Heart left ventricle (tissue), 16 donors: ENCODE data around the gene CCDC178. TPM values are rescaled to one million over a fixed set of nuclear protein-coding genes. Genes with fewer than 3 reads are reported as not detected.
"Not testable (repeated sequence)": the region's sequence is repeated elsewhere in the genome, so short reads cannot be mapped to it uniquely, and the experiment has no call there.

Experiments used
- ATAC-seq, 4 donors: fragments of 200-7000 bp; cut with Tn5 transposase; one replicate each; pipeline ENCODE4 v1.9.1; 2020 to 2022; ENCODE audit warnings: moderate library complexity in 4 of 4, mild to moderate bottlenecking in 3 of 4, moderate number of reproducible peaks in 1 of 4
- DNase-seq, 5 donors: peaks; one replicate each; pipeline ENCODE4 v3.0.0-alpha.2; 2020
- H3K27ac ChIP-seq, 12 donors: fragments of 200-600 bp; sonication (generic) in 4 of 12; one replicate each; pipeline versions ENCODE4 v1.5.0 to v1.8.0; 2016 to 2022; ENCODE audit warnings: mild to moderate bottlenecking in 2 of 12
- H3K27me3 ChIP-seq, 9 donors: fragments of 200-600 bp; sonication (generic) in 2 of 9; one replicate each; pipeline versions ENCODE4 v1.5.1 to v1.8.0; 2016 to 2022; ENCODE audit warnings: mild to moderate bottlenecking in 3 of 9
- H3K36me3 ChIP-seq, 9 donors: fragments of 200-600 bp; sonication (generic) in 2 of 9; one replicate each; pipeline versions ENCODE4 v1.5.0 to v1.8.0; 2018 to 2022; ENCODE audit warnings: mild to moderate bottlenecking in 2 of 9
- H3K4me1 ChIP-seq, 12 donors: fragments of 200-600 bp; sonication (generic) in 4 of 12; one replicate each; pipeline versions ENCODE4 v1.5.0 to v1.8.0; 2016 to 2022; ENCODE audit warnings: mild to moderate bottlenecking in 3 of 12
- H3K4me3 ChIP-seq, 12 donors: fragments of 200-600 bp; sonication (generic) in 4 of 12; one replicate each; pipeline versions ENCODE4 v1.5.0 to v1.8.0; 2017 to 2022; ENCODE audit warnings: mild to moderate bottlenecking in 9 of 12, moderate library complexity in 4 of 12
- H3K9me3 ChIP-seq, 12 donors: fragments of 200-600 bp; sonication (generic) in 4 of 12; one replicate each; pipeline versions ENCODE4 v1.5.0 to v1.8.0; 2016 to 2022; ENCODE audit warnings: mild to moderate bottlenecking in 1 of 12
- POLR2A ChIP-seq, 2 donors: fragments of 450-650 bp; IDR thresholded peaks; one replicate each; pipeline ENCODE4 v1.6.1; 2017; ENCODE audit warnings: antibody characterized with exemption in 2 of 2, mild to moderate bottlenecking in 2 of 2, moderate library complexity in 2 of 2
- WGBS, 4 donors: extraction: QIAGEN DNeasy Blood & Tissue Kit in 2 of 4; methylation state at CpG; one replicate each; pipeline versions ENCODE4 v1.1.5 to v1.1.7; 2013 to 2018; 5-methylcytosine and 5-hydroxymethylcytosine counted together
- intact Hi-C, 10 donors: fragments of 100-400 bp; cut with DNase I; formaldehyde crosslinking; loops; one replicate each; pipeline versions ENCODE4 v1.11.1 to v1.14.2; 2022
- polyA plus RNA-seq, 2 donors: library from polyadenylated mRNA; stranded (reverse); fragments of 200-250 nt; gene quantifications; one replicate each; pipeline ENCODE4 v1.2.3, GENCODE V29; 2013
- total RNA-seq, 9 donors: library from RNA; depleted of rRNA in 2 of 9; stranded (reverse); fragments of >200 nt in 2 of 9; fragmentation: NEBNext Ultra II Directional in 3 of 9; extraction: Animal tissue kit (Norgen Biotek cat#: 25700) in 3 of 9; gene quantifications; one replicate each; pipeline versions ENCODE4 v1.1.0 to v1.2.4, GENCODE V29; 2016 to 2023
- TF ChIP-seq, protein P1 (sequence below), 12 donors: fragments of 200-600 bp; sonication (generic) in 4 of 12; IDR thresholded peaks; one replicate each; pipeline versions ENCODE4 v1.5.0 to v1.8.0; 2018 to 2022; ENCODE audit warnings: antibody characterized with exemption in 12 of 12, mild to moderate bottlenecking in 5 of 12
- donor health status: ischemic (EF 13 %, LVEDD 7.1; RV severe dilation, severe dysfunction).
- donor health status: healthy with polysubstance abuse.
- donor health status: DM: no; HTN: yes; CAD: no.
- donor health status: DM: no; HTN: no; CAD: no.
- donor health status: ischemic (EF 25% LVEDD 6.9; RV normal size, moderate dysfunction).
- donor health status: ischemic (EF 25% LVEDD 5.7; RV mildly dilated, moderate dysfunction).
- donor health status: healthy.
- donor health status: DM: yes; HTN: yes; CAD: no.
- donor health status: ischemic (EF 35%, LVEDD 5.7; RV mildly dilated, moderate dysfunction).
- donor health status: nonischemic (EF 11% LVEDD 7.7; RV severe dilation, severe dysfunction).
- donor health status: DM: yes; HTN: yes; CAD: no.
- donor health status: PGD.
- donor health status: ischemic (EF 29% LVEDD 5.4; RV normal size, mild dysfunction).
- donor health status: nonischemic (EF 23%, LVEDD 6.1; RV moderate dilation, normal function).

Gene CCDC178
- total and polyA plus RNA-seq, 11 donors: 0.23 to 1.00 (median 0.41) TPM; not detected in 3

- DNase-seq (no peak), ATAC-seq (no peak)
- H3K4me1 ChIP-seq: no peaks in the 10 kb centered on the region
- no peaks in the 10 kb centered on the region for H3K27me3 ChIP-seq
- TF ChIP-seq, protein P1, sequence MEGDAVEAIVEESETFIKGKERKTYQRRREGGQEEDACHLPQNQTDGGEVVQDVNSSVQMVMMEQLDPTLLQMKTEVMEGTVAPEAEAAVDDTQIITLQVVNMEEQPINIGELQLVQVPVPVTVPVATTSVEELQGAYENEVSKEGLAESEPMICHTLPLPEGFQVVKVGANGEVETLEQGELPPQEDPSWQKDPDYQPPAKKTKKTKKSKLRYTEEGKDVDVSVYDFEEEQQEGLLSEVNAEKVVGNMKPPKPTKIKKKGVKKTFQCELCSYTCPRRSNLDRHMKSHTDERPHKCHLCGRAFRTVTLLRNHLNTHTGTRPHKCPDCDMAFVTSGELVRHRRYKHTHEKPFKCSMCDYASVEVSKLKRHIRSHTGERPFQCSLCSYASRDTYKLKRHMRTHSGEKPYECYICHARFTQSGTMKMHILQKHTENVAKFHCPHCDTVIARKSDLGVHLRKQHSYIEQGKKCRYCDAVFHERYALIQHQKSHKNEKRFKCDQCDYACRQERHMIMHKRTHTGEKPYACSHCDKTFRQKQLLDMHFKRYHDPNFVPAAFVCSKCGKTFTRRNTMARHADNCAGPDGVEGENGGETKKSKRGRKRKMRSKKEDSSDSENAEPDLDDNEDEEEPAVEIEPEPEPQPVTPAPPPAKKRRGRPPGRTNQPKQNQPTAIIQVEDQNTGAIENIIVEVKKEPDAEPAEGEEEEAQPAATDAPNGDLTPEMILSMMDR (IDR thresholded peaks at IDR 0.05): no peak
- TF ChIP-seq POLR2A (IDR thresholded peaks at IDR 0.05): no peak
- no peak overlapping the region for H3K4me3 ChIP-seq
- H3K36me3 ChIP-seq: no peaks in the 10 kb centered on the region
- intact Hi-C loops: no loop called here
- no peaks in the 10 kb centered on the region for H3K9me3 ChIP-seq
- H3K27ac ChIP-seq: no peak overlapping the region
These were observed 271.3 kb downstream of the CCDC178 start for GRCh38 chr18:33169218-33169617.

DNA sequence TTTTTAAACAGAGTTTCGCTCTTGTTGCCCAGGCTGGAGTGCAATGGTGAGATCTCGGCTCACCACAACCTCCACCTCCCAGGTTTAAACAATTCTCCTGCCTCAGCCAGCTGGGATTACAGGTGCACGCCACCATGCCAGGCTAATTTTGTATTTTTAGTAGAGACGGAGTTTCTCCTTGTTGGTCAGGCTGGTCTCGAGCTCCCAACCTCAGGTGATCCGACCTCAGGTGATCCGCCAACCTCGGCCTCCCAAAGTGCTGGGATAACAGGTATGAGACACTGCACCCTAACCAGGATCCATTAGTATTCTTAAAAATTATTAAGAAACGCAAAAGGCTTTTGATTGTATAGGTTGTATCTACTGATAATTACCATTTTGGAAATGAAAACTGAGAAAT lies 276.4 kb downstream of the CCDC178 start:
- H3K4me3 ChIP-seq, DNase-seq, H3K27ac ChIP-seq, ATAC-seq, H3K9me3 ChIP-seq, H3K36me3 ChIP-seq, H3K27me3 ChIP-seq, H3K4me1 ChIP-seq, intact Hi-C loops: not testable (repeated sequence)
- 89 to 95% (median 94%) methylated on average over 9 of the region's 9 CpGs for WGBS, 4 donors

DNA sequence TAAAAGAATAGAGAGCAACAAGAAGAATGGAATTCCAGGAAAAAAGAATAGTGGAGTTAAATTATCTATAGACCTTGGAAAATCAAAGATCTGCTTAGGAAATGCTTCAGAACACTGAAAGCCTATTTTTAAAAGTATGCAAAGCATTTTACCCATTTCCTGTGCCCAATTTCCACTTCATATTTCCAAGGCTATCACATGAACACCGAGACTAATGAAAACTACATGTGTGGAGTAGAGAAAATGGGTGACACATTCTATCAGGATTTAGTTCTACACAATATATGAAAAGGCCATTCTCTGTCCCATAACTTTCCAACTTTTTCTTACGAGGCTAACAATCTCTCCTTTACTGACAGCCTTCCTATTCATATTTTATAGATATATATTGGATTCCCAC lies 279.4 kb downstream of the CCDC178 start:
- DNase-seq: no peak

GRCh38 chr18:33159151-33159550 lies 281.4 kb downstream of the CCDC178 start:
- Histone ChIP-seq H3K4me1 (no peaks in the 10 kb centered on the region), H3K9me3 (peaks cover 0 to 7% (median 0%) of the 10 kb centered on the region in 12 donors), H3K4me3 (no peak overlapping the region), H3K27me3 (no peaks in the 10 kb centered on the region), H3K27ac (no peak overlapping the region), H3K36me3 (no peaks in the 10 kb centered on the region)
- WGBS, 4 donors: 53 to 68% (median 63%) methylated on average over 2 of the region's 2 CpGs
- no peak for ATAC-seq
- intact Hi-C loops: no loop called here
- TF ChIP-seq, protein P1 (IDR thresholded peaks at IDR 0.05): no peak
- TF ChIP-seq POLR2A (IDR thresholded peaks at IDR 0.05): no peak
- no peak for DNase-seq

More for the DNA sequence above, 279.4 kb downstream of the CCDC178 start:
- Histone ChIP-seq H3K4me1 (no peaks in the 10 kb centered on the region), H3K9me3 (peaks cover 0 to 7% (median 0%) of the 10 kb centered on the region in 12 donors), H3K36me3 (no peaks in the 10 kb centered on the region), H3K4me3 (no peak overlapping the region), H3K27me3 (no peaks in the 10 kb centered on the region), H3K27ac (no peak overlapping the region)
- TF ChIP-seq, protein P1 (IDR thresholded peaks at IDR 0.05): no peak
- no peak for TF ChIP-seq POLR2A (IDR thresholded peaks at IDR 0.05)
- 61 to 66% (median 63%) methylated on average over 2 of the region's 2 CpGs for WGBS, 4 donors
- intact Hi-C loops: no loop called here
- no peak for ATAC-seq

DNA sequence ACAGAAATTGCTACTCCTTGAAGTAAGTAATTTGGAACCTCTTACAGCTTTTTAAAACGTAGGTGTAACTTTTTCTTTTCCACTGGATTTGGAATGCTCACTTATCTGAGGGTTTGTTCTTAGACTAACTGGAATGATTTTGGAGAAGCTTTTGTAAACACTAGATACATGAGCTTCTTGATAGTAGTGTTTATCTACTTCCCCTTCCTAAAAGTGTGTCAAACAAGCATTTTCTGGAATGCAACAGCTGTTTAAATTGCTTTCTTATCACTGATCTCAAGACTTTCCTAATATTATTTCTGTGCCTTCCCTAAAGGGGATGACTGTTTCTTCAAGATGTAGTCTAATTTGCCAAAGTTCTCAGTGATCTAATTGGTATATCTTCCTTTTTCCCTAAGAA lies 282.6 kb downstream of the CCDC178 start:
- H3K36me3 ChIP-seq: no peaks in the 10 kb centered on the region
- TF ChIP-seq, protein P1 (IDR thresholded peaks at IDR 0.05): no peak
- no peak for TF ChIP-seq POLR2A (IDR thresholded peaks at IDR 0.05)
- H3K9me3 ChIP-seq: peaks cover 0 to 7% (median 0%) of the 10 kb centered on the region in 12 donors
- ATAC-seq (no peak), DNase-seq (no peak)
- intact Hi-C loops: no loop called here
- H3K4me1 ChIP-seq: no peaks in the 10 kb centered on the region
- no peaks in the 10 kb centered on the region for H3K27me3 ChIP-seq
- WGBS, 4 donors: 12 to 30% (median 17%) methylated on average over 1 of the region's 1 CpG
- no peak overlapping the region for H3K4me3 ChIP-seq
- no peak overlapping the region for H3K27ac ChIP-seq
